ENCODE results near the gene DDX54.

DDX54 gene

DNA sequence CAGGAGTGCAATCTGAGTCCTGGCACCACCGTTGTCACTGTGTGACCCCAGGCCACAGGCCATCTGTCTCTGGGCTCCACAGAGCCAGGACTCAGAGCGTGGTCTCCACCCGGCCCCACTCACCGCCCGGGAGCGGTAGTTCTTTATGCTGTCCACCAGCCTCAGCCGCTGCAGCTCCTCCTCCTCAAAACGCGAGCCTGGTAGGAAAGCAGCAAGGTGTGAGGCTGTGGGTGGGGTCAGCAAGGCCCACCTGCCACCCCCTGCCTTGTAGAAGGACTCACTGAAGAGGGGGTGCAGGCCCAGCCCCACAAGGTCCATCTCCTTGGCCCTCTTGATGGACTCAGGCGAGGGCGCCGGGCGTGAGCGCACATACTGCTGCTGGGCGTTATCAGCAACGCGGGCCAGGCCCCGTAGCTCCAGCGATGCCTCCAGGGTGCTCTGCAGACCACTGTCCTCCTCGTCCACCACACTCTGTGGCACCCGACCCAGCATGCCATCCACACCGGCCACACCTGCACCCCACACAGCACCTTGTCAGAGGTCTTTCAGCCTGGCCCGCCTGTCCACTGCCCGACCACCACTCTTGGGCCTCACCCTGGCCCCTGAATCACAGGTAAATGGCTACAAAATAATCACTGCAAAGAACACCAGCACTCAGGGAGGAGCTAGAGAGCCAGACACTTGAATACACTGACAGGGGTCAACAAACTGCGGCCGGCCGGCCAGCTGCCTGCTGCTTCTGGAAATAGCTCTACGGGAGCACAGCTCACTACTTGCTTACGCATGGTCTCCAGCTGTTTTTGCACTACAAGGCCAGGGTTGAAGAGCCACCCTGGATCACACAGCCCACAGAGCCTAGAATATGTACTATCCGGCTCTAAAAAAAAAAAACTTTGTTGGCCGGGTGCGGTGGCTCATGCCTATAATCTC is 19.5 kb downstream of the DDX54 start:
- in situ Hi-C loops (cut with MboI; ENCODE audit: low sequenced_read_pairs, unreplicated experiment) = no loop called here
- TF ChIP-seq, protein P1, sequence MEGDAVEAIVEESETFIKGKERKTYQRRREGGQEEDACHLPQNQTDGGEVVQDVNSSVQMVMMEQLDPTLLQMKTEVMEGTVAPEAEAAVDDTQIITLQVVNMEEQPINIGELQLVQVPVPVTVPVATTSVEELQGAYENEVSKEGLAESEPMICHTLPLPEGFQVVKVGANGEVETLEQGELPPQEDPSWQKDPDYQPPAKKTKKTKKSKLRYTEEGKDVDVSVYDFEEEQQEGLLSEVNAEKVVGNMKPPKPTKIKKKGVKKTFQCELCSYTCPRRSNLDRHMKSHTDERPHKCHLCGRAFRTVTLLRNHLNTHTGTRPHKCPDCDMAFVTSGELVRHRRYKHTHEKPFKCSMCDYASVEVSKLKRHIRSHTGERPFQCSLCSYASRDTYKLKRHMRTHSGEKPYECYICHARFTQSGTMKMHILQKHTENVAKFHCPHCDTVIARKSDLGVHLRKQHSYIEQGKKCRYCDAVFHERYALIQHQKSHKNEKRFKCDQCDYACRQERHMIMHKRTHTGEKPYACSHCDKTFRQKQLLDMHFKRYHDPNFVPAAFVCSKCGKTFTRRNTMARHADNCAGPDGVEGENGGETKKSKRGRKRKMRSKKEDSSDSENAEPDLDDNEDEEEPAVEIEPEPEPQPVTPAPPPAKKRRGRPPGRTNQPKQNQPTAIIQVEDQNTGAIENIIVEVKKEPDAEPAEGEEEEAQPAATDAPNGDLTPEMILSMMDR (IDR thresholded peaks at IDR 0.05; ENCODE audit: borderline replicate concordance, control extremely low read depth, extremely low read depth, insufficient read depth, missing control alignments) = no peak
- no peak for DNase-seq (ENCODE audit: low spot score)

- TF ChIP-seq, protein P1 (IDR thresholded peaks at IDR 0.05; ENCODE audit: borderline replicate concordance, control extremely low read depth, extremely low read depth, insufficient read depth, missing control alignments) = no peak
- in situ Hi-C loops (cut with MboI; ENCODE audit: low sequenced_read_pairs, unreplicated experiment) = no loop called here
- no peak for DNase-seq (ENCODE audit: low spot score)
Observed at GRCh38 chr12:113164014-113164413, 21.3 kb downstream of the DDX54 start.

- DNase-seq (ENCODE audit: low spot score) = no peak
- TF ChIP-seq, protein P1 (IDR thresholded peaks at IDR 0.05; ENCODE audit: borderline replicate concordance, control extremely low read depth, extremely low read depth, insufficient read depth, missing control alignments) = no peak
- in situ Hi-C loops (cut with MboI; ENCODE audit: low sequenced_read_pairs, unreplicated experiment) = no loop called here
Observed at GRCh38 chr12:113163030-113163360, 22.3 kb downstream of the DDX54 start.

DNA sequence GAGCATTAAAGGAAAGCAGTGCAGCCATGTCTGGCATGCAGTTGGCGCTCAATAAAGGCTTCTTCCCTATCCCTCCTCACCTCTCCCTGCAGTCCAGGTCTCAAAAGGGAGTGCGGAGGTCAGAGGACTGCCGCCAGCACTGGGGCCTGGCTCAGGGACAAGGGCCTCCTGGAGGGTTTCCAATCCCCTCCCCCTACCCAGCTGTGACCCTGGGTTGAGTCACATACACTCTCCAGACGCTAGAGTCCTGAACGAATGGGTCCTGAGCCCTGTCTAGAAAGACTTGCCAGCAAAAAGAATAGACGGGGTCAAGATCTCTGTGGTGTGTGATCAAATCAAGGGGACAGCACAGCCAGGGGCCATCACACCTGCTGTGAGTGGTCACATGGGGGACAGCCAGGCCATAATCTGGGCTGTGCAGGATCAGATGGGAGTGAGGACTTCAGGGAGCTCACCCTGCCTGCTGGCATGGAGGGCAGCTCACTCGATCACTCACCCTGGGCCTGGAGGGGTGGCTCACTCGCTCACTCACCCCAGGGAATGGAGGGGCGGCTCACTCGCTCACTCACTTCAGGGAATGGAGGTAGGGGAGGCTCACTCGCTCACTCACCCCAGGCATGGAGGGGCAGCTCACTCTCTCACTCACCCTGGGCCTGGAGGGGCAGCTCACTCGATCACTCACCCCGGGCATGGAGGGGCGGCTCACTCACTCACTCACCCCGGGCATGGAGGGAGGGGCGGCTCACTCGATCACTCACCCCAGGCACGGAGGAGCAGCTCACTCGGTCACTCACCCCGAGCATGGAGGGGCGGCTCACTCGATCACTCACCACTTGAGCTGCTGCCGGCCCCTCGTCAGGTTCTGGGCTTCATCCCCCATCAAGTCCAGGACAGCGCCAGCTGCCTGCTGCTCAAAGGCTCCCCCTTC is 22.9 kb downstream of the DDX54 start:
- in situ Hi-C loops (cut with MboI; ENCODE audit: low sequenced_read_pairs, unreplicated experiment) = no loop called here
- DNase-seq (ENCODE audit: low spot score) = no peak
- TF ChIP-seq, protein P1 (IDR thresholded peaks at IDR 0.05; ENCODE audit: borderline replicate concordance, control extremely low read depth, extremely low read depth, insufficient read depth, missing control alignments) = no peak

DNA sequence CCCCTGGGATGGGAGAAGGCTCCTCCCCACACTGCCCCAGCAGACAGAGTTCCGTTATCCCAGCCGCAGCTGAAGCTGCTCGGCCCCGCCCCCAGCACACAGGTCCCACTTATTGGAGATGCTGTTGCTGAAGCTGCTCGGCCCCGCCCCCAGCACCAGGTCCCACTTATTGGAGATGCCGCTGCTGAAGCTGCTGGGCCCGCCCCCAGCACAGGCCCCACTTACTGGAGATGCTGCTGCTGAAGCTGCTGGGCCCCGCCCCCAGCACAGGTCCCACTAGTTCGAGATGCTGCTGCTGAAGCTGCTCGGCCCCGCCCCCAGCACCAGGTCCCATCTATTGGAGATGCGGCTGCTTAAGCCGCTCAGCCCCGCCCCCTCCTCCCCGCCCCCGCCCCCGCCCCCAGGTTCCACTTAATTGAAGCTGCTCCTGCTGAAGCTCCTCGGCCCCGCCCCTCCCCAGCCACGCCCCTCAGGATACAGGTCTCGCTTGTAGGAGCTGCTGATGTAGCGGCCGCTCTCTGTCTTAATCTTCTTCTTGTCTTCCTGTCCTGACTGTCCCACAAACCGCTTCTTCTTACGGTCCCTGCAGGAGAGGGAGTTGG is 23.8 kb downstream of the DDX54 start:
- in situ Hi-C loops (cut with MboI; ENCODE audit: low sequenced_read_pairs, unreplicated experiment) = no loop called here
- TF ChIP-seq, protein P1 (IDR thresholded peaks at IDR 0.05; ENCODE audit: borderline replicate concordance, control extremely low read depth, extremely low read depth, insufficient read depth, missing control alignments) = no peak
- peak; percentile 69 for DNase-seq (ENCODE audit: low spot score)

DNA sequence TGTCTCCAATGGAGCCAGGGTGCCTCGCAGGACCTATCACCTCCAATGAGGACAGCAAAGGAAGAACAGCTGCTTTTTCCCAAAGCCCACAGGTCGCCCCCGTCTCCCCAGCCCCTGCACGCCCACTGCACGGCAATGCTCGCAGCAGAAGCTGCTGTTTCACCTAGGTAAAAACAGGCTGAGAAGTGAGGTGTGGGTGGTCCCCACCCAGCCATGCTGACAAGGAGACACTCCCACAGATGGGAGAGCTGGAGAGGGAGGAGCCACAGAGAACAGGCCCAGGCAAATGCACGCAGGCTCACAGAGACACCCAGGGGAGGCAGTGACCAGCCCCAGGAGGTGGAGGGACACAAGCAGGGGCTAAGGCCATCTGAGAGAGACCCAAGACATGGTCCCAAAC is 25.3 kb downstream of the DDX54 start:
- TF ChIP-seq, protein P1 (IDR thresholded peaks at IDR 0.05; ENCODE audit: borderline replicate concordance, control extremely low read depth, extremely low read depth, insufficient read depth, missing control alignments) = no peak
- DNase-seq (ENCODE audit: low spot score) = no peak
- in situ Hi-C loops (cut with MboI; ENCODE audit: low sequenced_read_pairs, unreplicated experiment) = loop anchor here (10.0 kb wide), 1 partner anchor 115 kb away; no protein-coding TSS in a partner anchor
